ENCODE results near the gene EPOP.

The EPOP gene

GRCh38 chr17:38705803-38706504 is 31.2 kb upstream of the EPOP start:
- DNase-seq, result peak; percentile 29

- no peak for DNase-seq
Measured at GRCh38 chr17:38705523-38705802, 30.7 kb upstream of the EPOP start.

GRCh38 chr17:38704606-38705522 is 30.1 kb upstream of the EPOP start, which contains the start of gene MLLT6:
Gene MLLT6 (plus strand): TSS chr17:38705273. CDS start chr17:38705633, 360 bp downstream.
- no peak for DNase-seq

GRCh38 chr17:38703742-38704605 is 29.2 kb upstream of the EPOP start:
- DNase-seq, result peak; percentile 71

- no peak for DNase-seq
Measured at GRCh38 chr17:38702916-38703741, 28.4 kb upstream of the EPOP start.

- DNase-seq, result no peak
Measured at GRCh38 chr17:38702166-38702915, 27.6 kb upstream of the EPOP start.

- DNase-seq, result no peak
Measured at GRCh38 chr17:38701504-38702165, 26.9 kb upstream of the EPOP start.

GRCh38 chr17:38698760-38699159 is 24.0 kb upstream of the EPOP start:
- no peak for DNase-seq

- no peak for DNase-seq
Measured at GRCh38 chr17:38697061-38697820, 22.5 kb upstream of the EPOP start.

- no peak for DNase-seq
Measured at GRCh38 chr17:38693700-38694329, 19.1 kb upstream of the EPOP start.

- DNase-seq, result no peak
Measured at GRCh38 chr17:38691154-38691553, 16.4 kb upstream of the EPOP start.

GRCh38 chr17:38690386-38690785 is 15.6 kb upstream of the EPOP start:
- no peak for DNase-seq

- DNase-seq, result no peak
Measured at GRCh38 chr17:38687286-38687685, 12.5 kb upstream of the EPOP start.

GRCh38 chr17:38685491-38685890 is 10.7 kb upstream of the EPOP start:
- no peak for DNase-seq

GRCh38 chr17:38681096-38681495 is 6.3 kb upstream of the EPOP start:
- DNase-seq, result no peak

GRCh38 chr17:38677819-38678218 is 3.1 kb upstream of the EPOP start:
- no peak for DNase-seq

GRCh38 chr17:38676706-38677504 is 2.1 kb upstream of the EPOP start:
- peak; percentile 34 for DNase-seq

GRCh38 chr17:38674014-38674748 is 576 bp downstream of the EPOP start:
- no peak for DNase-seq
